Liver (tissue), 9 donors: ENCODE data around the gene PROB1. TPM values are rescaled to one million over a fixed set of nuclear protein-coding genes. Genes with fewer than 3 reads are reported as not detected.

Source experiments
- DNase-seq: peaks from one replicate; pipeline ENCODE4 v3.0.0-alpha.2; 2017; ENCODE audit warnings: low spot score
- H3K27ac ChIP-seq, 2 donors: one replicate each; pipeline ENCODE4 v1.7.0; 2013; ENCODE audit warnings: inconsistent platforms in 2 of 2, low read length in 2 of 2, control low read depth in 1 of 2, low read depth in 1 of 2, mild to moderate bottlenecking in 1 of 2
- H3K27me3 ChIP-seq, 4 donors: one replicate each; pipeline versions ENCODE4 v1.6.1 to v1.7.0; 2013; ENCODE audit warnings: low read length in 3 of 4, inconsistent platforms in 1 of 4, mild to moderate bottlenecking in 1 of 4, moderate library complexity in 1 of 4; ENCODE audit not compliant: control insufficient read depth in 4 of 4, insufficient read depth in 4 of 4
- H3K36me3 ChIP-seq, 4 donors: one replicate each; pipeline versions ENCODE4 v1.6.1 to v1.7.0; 2013; ENCODE audit warnings: low read length in 3 of 4, mild to moderate bottlenecking in 3 of 4, low read depth in 1 of 4, moderate library complexity in 1 of 4; ENCODE audit not compliant: control insufficient read depth in 4 of 4, insufficient read depth in 3 of 4
- H3K4me1 ChIP-seq, 4 donors: one replicate each; pipeline versions ENCODE4 v1.6.1 to v1.7.0; 2013; ENCODE audit warnings: low read length in 3 of 4, mild to moderate bottlenecking in 3 of 4, moderate library complexity in 1 of 4; ENCODE audit not compliant: control insufficient read depth in 4 of 4, insufficient read depth in 4 of 4
- H3K4me3 ChIP-seq, 3 donors: one replicate each; pipeline versions ENCODE4 v1.6.1 to v1.7.0; 2013; ENCODE audit warnings: low read length in 3 of 3, control low read depth in 1 of 3, low read depth in 1 of 3, mild to moderate bottlenecking in 1 of 3
- H3K9ac ChIP-seq, 2 donors: one replicate each; pipeline ENCODE4 v1.7.0; 2013; ENCODE audit warnings: low read length in 2 of 2, mild to moderate bottlenecking in 2 of 2, moderate library complexity in 2 of 2, control low read depth in 1 of 2, low read depth in 1 of 2
- H3K9me3 ChIP-seq, 4 donors: one replicate each; pipeline versions ENCODE4 v1.6.1 to v1.7.0; 2013; ENCODE audit warnings: low read length in 3 of 4; ENCODE audit not compliant: control insufficient read depth in 4 of 4
- ATF3 ChIP-seq: IDR thresholded peaks from 2 replicates; pipeline ENCODE4 v1.6.1; 2016; ENCODE audit warnings: antibody characterized with exemption
- FOXA1 ChIP-seq: IDR thresholded peaks from 2 replicates; pipeline ENCODE4 v1.6.1; 2016; ENCODE audit warnings: antibody characterized with exemption
- FOXA2 ChIP-seq: IDR thresholded peaks from 2 replicates; pipeline ENCODE4 v1.6.1; 2016; ENCODE audit warnings: antibody characterized with exemption
- GABPA ChIP-seq, 2 donors: IDR thresholded peaks in 1 of 2; conservative IDR thresholded peaks in 1 of 2; 2 replicates each; pipeline ENCODE4 v1.6.1; 2016; ENCODE audit warnings: antibody characterized with exemption in 2 of 2, mild to moderate bottlenecking in 1 of 2, moderate library complexity in 1 of 2
- HNF4A ChIP-seq, 2 donors: conservative IDR thresholded peaks; 2 replicates each; pipeline ENCODE4 v1.6.1; 2016; ENCODE audit warnings: antibody characterized with exemption in 2 of 2, mild to moderate bottlenecking in 2 of 2
- HNF4G ChIP-seq: IDR thresholded peaks from 2 replicates; pipeline ENCODE4 v1.6.1; 2016; ENCODE audit warnings: antibody characterized with exemption
- JUND ChIP-seq, 2 donors: IDR thresholded peaks; 2 replicates each; pipeline ENCODE4 v1.6.1; 2016; ENCODE audit warnings: antibody characterized with exemption in 2 of 2
- NR2F2 ChIP-seq: IDR thresholded peaks from 2 replicates; pipeline ENCODE4 v1.6.1; 2016; ENCODE audit warnings: antibody characterized with exemption
- RAD21 ChIP-seq, 2 donors: IDR thresholded peaks; 2 replicates each; pipeline ENCODE4 v1.6.1; 2016; ENCODE audit warnings: antibody characterized with exemption in 2 of 2, mild to moderate bottlenecking in 2 of 2
- REST ChIP-seq: IDR thresholded peaks from 2 replicates; pipeline ENCODE4 v1.6.1; 2016; ENCODE audit warnings: antibody characterized with exemption, mild to moderate bottlenecking
- TAF1 ChIP-seq: conservative IDR thresholded peaks from 2 replicates; pipeline ENCODE4 v1.6.1; 2016; ENCODE audit warnings: antibody characterized with exemption, mild to moderate bottlenecking
- ZBTB33 ChIP-seq: IDR thresholded peaks from 2 replicates; pipeline ENCODE4 v1.6.1; 2016; ENCODE audit warnings: antibody characterized with exemption
- WGBS: extraction: QIAGEN DNeasy Blood & Tissue Kit; methylation state at CpG from one replicate; pipeline ENCODE4 v1.1.7; 2013; 5-methylcytosine and 5-hydroxymethylcytosine counted together
- polyA plus RNA-seq, 2 donors: library from polyadenylated mRNA; stranded (reverse) in 1 of 2; unstranded in 1 of 2; fragments of 200-250 nt in 1 of 2; fragments of >200 nt in 1 of 2; fragmentation: Nextera tagmentation in 1 of 2; extraction: Ambion mirVana in 1 of 2; gene quantifications; one replicate each; pipeline versions ENCODE4 v1.2.1 to v1.2.3, GENCODE V29; 2013 to 2015
- total RNA-seq, 2 donors: library from RNA; depleted of rRNA; stranded (reverse); fragments of >200 nt; gene quantifications; one replicate each; pipeline ENCODE4 v1.2.3, GENCODE V29; 2014
- TF ChIP-seq, protein P1 (sequence below): IDR thresholded peaks from 2 replicates; pipeline ENCODE4 v1.6.1; 2016; ENCODE audit warnings: antibody characterized with exemption
- TF ChIP-seq, protein P2 (sequence below): fragments of 150-350 bp; IDR thresholded peaks from 2 replicates; pipeline ENCODE4 v1.5.1; 2017; ENCODE audit warnings: improper control_type of control experiment, low read depth, low read length; ENCODE audit not compliant: missing input control
- donor health status: healthy.
- donor health status: healthy.
- donor health status: healthy.
- donor health status: healthy.
- donor health status: healthy.

The PROB1 gene
- total and polyA plus RNA-seq, 4 donors, result 0.04 to 0.67 (median 0.34) TPM

DNA sequence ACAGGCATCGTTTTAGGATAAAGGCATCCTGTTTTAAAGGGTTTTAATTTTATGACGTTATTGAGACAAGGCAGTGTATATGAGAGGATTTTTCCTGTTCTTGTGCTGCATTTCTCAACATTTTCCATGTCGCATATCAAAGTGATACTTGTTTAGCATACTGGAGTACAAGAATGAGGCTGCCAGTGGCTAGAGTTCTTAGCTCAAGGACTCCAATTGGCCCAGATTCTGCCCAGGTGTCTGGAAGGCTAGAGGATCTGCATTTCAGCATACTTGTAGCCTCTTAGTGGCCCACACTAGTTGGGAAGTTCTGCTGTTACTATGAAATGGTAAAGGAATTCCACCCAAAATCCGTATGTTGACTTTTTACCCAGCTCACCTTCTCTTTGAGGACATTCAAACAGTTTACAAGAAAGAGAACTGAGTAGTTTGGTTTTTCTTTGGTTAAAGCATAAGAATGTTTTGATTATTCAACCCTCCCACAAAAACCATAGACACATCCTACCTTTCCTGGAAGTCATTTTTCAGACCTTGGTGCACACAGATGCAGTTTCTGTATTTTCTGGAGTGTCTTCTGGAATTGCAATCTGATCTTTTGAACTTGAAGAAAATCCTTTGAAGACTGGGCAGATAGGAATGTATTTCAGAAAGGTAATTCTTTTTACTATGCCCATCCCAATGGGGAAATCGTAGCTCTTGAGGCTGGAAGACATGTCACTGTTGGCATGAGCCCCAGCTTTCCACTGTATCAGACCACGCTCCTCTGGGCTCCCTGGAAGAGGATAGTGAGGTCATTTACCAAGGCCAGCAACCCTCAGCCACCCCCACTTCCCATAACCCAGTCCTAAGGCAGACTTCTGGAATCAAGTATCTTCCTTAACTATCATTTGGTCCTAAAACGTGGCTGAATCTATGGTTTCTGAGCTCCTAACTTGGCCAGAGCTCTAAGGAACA lies 23.1 kb downstream of the PROB1 start:
- Histone ChIP-seq H3K4me1 (peaks cover 2 to 20% (median 10%) of the 10 kb centered on the region in 4 donors), H3K27me3 (no peaks in the 10 kb centered on the region), H3K9ac (no peak overlapping the region), H3K4me3 (no peak overlapping the region), H3K9me3 (no peaks in the 10 kb centered on the region), H3K36me3 (peaks cover 5 to 31% (median 17%) of the 10 kb centered on the region in 4 donors), H3K27ac (no peak overlapping the region)
- TF ChIP-seq RAD21 (IDR thresholded peaks at IDR 0.05), result no peak
- no peak for TF ChIP-seq JUND (IDR thresholded peaks at IDR 0.05)
- no peak for TF ChIP-seq ATF3
- no peak for TF ChIP-seq TAF1
- no peak for TF ChIP-seq HNF4A (conservative IDR thresholded peaks at IDR 0.05)
- no peak for TF ChIP-seq GABPA (IDR thresholded peaks at IDR 0.05 in 1 of 2, conservative IDR thresholded peaks at IDR 0.05 in 1 of 2)
- TF ChIP-seq REST, result no peak
- no peak for TF ChIP-seq NR2F2
- no peak for TF ChIP-seq HNF4G
- no peak for TF ChIP-seq ZBTB33
- TF ChIP-seq, protein P1, sequence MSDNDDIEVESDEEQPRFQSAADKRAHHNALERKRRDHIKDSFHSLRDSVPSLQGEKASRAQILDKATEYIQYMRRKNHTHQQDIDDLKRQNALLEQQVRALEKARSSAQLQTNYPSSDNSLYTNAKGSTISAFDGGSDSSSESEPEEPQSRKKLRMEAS, result no peak
- TF ChIP-seq, protein P2, sequence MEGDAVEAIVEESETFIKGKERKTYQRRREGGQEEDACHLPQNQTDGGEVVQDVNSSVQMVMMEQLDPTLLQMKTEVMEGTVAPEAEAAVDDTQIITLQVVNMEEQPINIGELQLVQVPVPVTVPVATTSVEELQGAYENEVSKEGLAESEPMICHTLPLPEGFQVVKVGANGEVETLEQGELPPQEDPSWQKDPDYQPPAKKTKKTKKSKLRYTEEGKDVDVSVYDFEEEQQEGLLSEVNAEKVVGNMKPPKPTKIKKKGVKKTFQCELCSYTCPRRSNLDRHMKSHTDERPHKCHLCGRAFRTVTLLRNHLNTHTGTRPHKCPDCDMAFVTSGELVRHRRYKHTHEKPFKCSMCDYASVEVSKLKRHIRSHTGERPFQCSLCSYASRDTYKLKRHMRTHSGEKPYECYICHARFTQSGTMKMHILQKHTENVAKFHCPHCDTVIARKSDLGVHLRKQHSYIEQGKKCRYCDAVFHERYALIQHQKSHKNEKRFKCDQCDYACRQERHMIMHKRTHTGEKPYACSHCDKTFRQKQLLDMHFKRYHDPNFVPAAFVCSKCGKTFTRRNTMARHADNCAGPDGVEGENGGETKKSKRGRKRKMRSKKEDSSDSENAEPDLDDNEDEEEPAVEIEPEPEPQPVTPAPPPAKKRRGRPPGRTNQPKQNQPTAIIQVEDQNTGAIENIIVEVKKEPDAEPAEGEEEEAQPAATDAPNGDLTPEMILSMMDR, result no peak
- no peak for TF ChIP-seq FOXA2
- TF ChIP-seq FOXA1, result no peak
- WGBS, result 88% methylated on average over 7 of the region's 7 CpGs
- no peak for DNase-seq
